HL-60/S4 treated with phorbol 12-myristate 13-acetate at 8.2 ng/mL for 4 days and 3 days (cell line): Measurements from ENCODE around the gene ZNF584.

Experiments used
- in situ Hi-C: fragments of 300-500 bp; cut with MboI; formaldehyde crosslinking; loops from 2 replicates; pipeline ENCODE4 v1.15.0; 2022; ENCODE audit warnings: low sequenced_read_pairs

The ZNF584 gene

DNA sequence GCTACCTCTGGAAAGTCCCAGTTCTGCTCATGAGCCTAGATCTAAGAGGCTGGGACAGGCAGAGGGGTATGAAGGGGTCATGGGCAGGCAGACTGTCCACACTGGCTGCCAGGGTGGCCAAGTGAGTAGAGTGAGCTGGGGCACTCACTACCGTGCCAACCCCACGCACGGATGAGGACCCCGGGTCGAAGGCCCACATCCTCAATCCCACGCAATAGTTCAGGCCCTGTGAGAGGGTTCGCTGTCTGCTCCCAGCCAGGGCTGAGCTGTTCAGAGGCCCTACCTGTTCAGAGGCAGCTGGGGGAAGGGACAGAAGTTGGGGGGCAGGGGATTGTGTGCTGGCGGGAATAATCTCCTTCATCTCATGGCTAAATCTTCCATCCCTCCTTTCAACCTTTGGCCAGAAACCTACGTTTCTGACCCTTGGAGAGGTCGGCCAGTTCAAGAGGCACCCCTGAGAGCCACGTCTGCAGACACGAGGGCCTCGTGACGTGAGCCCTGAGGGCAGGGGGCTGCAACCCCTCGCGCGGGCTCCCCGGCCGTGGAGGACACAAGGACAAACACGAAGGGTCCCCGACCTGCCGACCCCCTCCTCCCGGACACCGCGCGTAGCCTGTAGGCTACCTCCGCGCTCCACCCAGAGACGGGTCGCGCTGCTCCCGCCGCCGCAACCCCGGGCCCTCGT, 22.4 kb upstream of the ZNF584 start:
- in situ Hi-C loops = no loop called here

DNA sequence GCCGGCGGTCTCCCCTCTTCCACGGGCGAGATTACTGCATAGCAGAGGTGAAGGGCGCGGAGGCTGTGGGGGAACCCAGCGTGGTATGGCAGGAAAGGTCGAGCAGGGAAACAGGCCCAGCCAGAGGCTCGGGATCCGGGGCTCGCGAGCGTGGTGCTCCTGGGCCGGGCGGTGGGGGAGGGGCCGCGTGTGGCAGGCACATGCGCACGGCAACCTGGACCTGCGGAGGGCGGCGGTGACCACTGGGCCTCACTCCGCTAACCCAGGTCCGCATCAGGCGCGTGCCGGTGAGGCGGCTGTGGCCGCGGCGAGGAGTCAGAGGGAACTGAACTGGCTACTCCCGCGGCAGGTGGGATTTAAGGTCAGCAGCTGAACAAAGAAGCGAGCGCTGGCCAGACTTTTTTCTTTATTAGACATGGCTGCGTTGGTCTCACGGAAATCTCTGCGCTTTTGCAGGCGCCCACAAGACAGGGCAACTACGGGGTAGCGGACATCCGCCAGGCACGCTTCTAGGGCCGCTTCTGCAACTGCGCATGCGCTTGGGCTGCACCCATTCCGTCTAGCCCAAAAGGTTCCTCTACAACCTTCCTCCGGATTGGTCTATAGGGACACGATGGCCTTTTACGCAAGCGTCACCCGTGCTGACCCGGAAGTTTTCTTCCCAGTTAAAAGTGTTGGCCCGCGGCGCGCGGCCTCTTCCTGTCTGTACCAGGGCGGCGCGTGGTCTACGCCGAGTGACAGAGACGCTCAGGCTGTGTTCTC, 21.7 kb upstream of the ZNF584 start, which contains the start of gene RPS5:
Gene RPS5, plus strand, starts transcription at position 694 of the 762 bp plus-strand sequence. CDS start 869 bp downstream, outside the sequence.
- in situ Hi-C loops = no loop called here

DNA sequence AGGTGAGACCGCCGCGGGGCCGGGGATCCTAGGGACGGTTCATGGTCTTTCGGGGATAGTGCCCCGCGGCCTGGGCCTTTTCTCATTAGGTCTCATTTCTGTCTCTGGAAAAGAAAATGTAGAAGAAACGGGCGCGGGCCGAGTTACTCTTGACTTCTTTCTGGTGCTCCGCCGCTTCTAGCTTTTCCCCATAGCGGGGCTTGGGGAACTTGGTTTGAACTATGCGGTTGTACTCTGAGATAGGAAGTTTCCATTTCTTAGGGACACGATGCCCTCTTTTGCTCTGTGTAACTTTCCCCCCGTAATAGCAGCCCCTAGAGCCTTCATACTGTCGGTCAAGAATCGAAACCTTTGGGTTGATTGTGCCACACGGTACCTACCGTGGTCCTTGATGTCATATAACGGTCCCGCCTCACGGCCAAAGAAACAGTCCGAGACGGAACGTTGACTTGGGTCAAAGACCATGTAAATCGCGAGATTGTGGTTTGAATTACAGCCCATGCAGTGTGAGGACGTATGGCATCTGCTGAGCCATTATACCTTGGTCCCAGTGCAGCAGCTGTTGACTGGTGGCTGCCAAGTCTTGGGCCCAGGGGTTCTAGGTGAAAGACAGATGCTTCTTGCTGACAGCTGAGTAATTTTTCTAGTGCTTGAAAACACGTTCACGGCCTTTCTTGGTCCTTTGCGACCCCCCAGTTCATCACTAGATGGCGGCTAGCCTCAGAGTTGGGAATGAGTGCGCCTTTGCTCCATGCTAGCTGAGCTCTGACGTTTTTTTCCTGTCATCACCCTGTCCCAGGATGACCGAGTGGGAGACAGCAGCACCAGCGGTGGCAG, 20.9 kb upstream of the ZNF584 start:
- in situ Hi-C loops = no loop called here

GRCh38 chr19:58388175-58388526, 20.3 kb upstream of the ZNF584 start:
- in situ Hi-C loops = no loop called here

DNA sequence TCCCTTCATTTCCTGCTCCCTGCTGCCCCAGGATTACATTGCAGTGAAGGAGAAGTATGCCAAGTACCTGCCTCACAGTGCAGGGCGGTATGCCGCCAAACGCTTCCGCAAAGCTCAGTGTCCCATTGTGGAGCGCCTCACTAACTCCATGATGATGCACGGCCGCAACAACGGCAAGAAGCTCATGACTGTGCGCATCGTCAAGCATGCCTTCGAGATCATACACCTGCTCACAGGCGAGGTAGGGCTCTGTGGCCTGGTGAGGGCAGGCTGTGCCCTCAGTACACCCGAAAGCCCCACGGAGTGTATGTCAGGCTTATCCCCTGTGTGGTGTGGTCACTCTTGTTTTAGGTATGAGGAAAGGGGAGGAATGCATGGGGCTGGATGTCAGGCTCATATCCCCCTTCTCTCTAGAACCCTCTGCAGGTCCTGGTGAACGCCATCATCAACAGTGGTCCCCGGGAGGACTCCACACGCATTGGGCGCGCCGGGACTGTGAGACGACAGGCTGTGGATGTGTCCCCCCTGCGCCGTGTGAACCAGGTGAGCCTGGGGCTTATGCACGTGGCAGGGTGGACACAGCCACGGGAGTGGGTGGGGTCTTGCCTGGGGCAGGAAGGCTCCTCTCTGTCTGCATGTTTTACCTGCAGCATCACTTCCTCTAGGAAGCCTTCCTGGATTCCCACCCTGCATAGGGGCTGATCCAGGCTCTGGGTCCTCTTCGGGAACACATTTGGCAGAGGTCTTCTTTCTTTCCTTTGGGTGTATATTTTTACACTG, 15.3 kb upstream of the ZNF584 start:
- in situ Hi-C loops = no loop called here

- in situ Hi-C loops = no loop called here
These were observed 14.8 kb upstream of the ZNF584 start for GRCh38 chr19:58393725-58394033.

- in situ Hi-C loops = no loop called here
These were observed 13.6 kb upstream of the ZNF584 start for GRCh38 chr19:58394821-58395219.

- in situ Hi-C loops = no loop called here
These were observed 13.1 kb upstream of the ZNF584 start, which contains the start of gene RNF225 for GRCh38 chr19:58395220-58395978. Gene RNF225 (plus strand): TSS chr19:58395656. CDS start chr19:58396090, 434 bp downstream.

- in situ Hi-C loops = no loop called here
These were observed 12.3 kb upstream of the ZNF584 start for GRCh38 chr19:58395979-58396627.

- in situ Hi-C loops = no loop called here
These were observed 11.5 kb upstream of the ZNF584 start for GRCh38 chr19:58396691-58397532.

GRCh38 chr19:58397533-58398037, 10.9 kb upstream of the ZNF584 start:
- in situ Hi-C loops = no loop called here

- in situ Hi-C loops = no loop called here
These were observed 10.4 kb upstream of the ZNF584 start for GRCh38 chr19:58398087-58398486.

GRCh38 chr19:58398545-58398944, 9.9 kb upstream of the ZNF584 start:
- in situ Hi-C loops = no loop called here

- in situ Hi-C loops = no loop called here
These were observed 8.5 kb upstream of the ZNF584 start for GRCh38 chr19:58399903-58400302.

GRCh38 chr19:58400316-58400915, 8.0 kb upstream of the ZNF584 start:
- in situ Hi-C loops = no loop called here

- in situ Hi-C loops = no loop called here
These were observed 7.3 kb upstream of the ZNF584 start for GRCh38 chr19:58400916-58401839.

- in situ Hi-C loops = no loop called here
These were observed 6.5 kb upstream of the ZNF584 start for GRCh38 chr19:58401840-58402421.
